ENCODE results near the gene MYMX. TPM values are rescaled to one million over a fixed set of nuclear protein-coding genes. Genes with fewer than 3 reads are reported as not detected.

The MYMX gene
- polyA plus RNA-seq, 3 donors: 0.23 to 0.59 (median 0.24) TPM

GRCh38 chr6:44211284-44211683 is 5.4 kb upstream of the MYMX start:
- DNase-seq (ENCODE audit: extremely low read depth in 1 of 11, low read depth in 9 of 11, low spot score in 4 of 11): no peak

- no peak for DNase-seq (ENCODE audit: extremely low read depth in 1 of 11, low read depth in 9 of 11, low spot score in 4 of 11)
Measured at GRCh38 chr6:44214307-44214706, 2.4 kb upstream of the MYMX start.

GRCh38 chr6:44217332-44218143 is 812 bp downstream of the MYMX start:
- no peak for DNase-seq (ENCODE audit: extremely low read depth in 1 of 11, low read depth in 9 of 11, low spot score in 4 of 11)

GRCh38 chr6:44219053-44219814 is 2.5 kb downstream of the MYMX start:
- DNase-seq (ENCODE audit: extremely low read depth in 1 of 11, low read depth in 9 of 11, low spot score in 4 of 11): peak in 9 of 11 donors; percentile 71 to 91 (median 86)

GRCh38 chr6:44219815-44220784 is 3.4 kb downstream of the MYMX start:
- no peak for DNase-seq (ENCODE audit: extremely low read depth in 1 of 11, low read depth in 9 of 11, low spot score in 4 of 11)

- no peak for DNase-seq (ENCODE audit: extremely low read depth in 1 of 11, low read depth in 9 of 11, low spot score in 4 of 11)
Measured at GRCh38 chr6:44220913-44221290, 4.2 kb downstream of the MYMX start.

- DNase-seq (ENCODE audit: extremely low read depth in 1 of 11, low read depth in 9 of 11, low spot score in 4 of 11): no peak
Measured at GRCh38 chr6:44221291-44221960, 4.7 kb downstream of the MYMX start.

GRCh38 chr6:44221961-44222335 is 5.2 kb downstream of the MYMX start:
- no peak for DNase-seq (ENCODE audit: extremely low read depth in 1 of 11, low read depth in 9 of 11, low spot score in 4 of 11)

GRCh38 chr6:44222486-44223318 is 6.0 kb downstream of the MYMX start:
- no peak for DNase-seq (ENCODE audit: extremely low read depth in 1 of 11, low read depth in 9 of 11, low spot score in 4 of 11)

- DNase-seq (ENCODE audit: extremely low read depth in 1 of 11, low read depth in 9 of 11, low spot score in 4 of 11): no peak
Measured at GRCh38 chr6:44223319-44224028, 6.7 kb downstream of the MYMX start, which contains the start of gene SLC29A1. TSS of gene SLC29A1 (plus strand) at chr6:44223595. CDS start at chr6:44227314, 3,719 bp downstream.

GRCh38 chr6:44224029-44224964 is 7.6 kb downstream of the MYMX start:
- DNase-seq (ENCODE audit: extremely low read depth in 1 of 11, low read depth in 9 of 11, low spot score in 4 of 11): no peak

- no peak for DNase-seq (ENCODE audit: extremely low read depth in 1 of 11, low read depth in 9 of 11, low spot score in 4 of 11)
Measured at GRCh38 chr6:44224965-44225305, 8.2 kb downstream of the MYMX start.

GRCh38 chr6:44225579-44226325 is 9.0 kb downstream of the MYMX start:
- DNase-seq (ENCODE audit: extremely low read depth in 1 of 11, low read depth in 9 of 11, low spot score in 4 of 11): no peak

GRCh38 chr6:44226368-44227147 is 9.8 kb downstream of the MYMX start:
- no peak for DNase-seq (ENCODE audit: extremely low read depth in 1 of 11, low read depth in 9 of 11, low spot score in 4 of 11)

Measured in renal cortex interstitium (tissue), 11 donors.